Measurements from ENCODE around the gene HSDL1.

DNA sequence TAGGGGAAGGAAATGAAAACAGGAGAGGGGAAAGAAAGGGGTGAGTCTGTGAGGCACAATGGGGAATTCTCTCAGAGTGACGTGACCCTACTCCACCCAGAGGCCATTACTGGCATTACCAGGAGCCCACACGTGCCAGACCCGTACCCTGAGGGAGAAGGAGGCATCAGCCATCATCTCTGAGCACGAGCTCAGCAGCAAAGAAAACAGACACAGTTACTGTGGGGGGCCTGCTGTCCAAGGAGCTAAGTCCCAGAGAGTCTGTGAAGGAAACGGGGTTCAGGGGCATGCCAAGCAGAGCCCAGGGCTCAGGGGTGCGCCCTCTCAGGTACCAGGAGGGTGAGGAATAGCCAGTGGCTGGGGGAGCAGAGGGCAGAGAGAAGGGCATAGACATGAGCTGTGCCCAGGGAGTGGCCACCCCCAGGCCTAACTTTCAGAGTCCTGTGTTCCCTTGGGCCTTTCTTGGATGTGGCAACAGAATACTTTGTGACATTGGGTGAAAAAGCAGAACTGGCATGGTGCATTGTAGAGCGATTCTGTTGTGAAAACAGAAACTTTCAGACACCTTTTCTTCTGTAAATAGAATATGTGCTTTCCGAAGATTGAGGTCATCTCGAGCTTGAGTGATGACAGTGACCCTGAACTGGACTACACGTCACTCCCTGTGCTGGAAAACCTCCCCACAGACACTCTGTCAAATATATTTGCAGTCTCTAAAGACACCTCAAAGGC lies 30.5 kb upstream of the HSDL1 start:
- TF ChIP-seq, protein P1, sequence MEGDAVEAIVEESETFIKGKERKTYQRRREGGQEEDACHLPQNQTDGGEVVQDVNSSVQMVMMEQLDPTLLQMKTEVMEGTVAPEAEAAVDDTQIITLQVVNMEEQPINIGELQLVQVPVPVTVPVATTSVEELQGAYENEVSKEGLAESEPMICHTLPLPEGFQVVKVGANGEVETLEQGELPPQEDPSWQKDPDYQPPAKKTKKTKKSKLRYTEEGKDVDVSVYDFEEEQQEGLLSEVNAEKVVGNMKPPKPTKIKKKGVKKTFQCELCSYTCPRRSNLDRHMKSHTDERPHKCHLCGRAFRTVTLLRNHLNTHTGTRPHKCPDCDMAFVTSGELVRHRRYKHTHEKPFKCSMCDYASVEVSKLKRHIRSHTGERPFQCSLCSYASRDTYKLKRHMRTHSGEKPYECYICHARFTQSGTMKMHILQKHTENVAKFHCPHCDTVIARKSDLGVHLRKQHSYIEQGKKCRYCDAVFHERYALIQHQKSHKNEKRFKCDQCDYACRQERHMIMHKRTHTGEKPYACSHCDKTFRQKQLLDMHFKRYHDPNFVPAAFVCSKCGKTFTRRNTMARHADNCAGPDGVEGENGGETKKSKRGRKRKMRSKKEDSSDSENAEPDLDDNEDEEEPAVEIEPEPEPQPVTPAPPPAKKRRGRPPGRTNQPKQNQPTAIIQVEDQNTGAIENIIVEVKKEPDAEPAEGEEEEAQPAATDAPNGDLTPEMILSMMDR (IDR thresholded peaks at IDR 0.05) = peak; percentile 36 to 90 (median 74)
- no peak for TF ChIP-seq POLR2A (IDR thresholded peaks at IDR 0.05)
